ENCODE measurements around the gene ABCD1.
"Not testable (repeated sequence)": the region's sequence is repeated elsewhere in the genome, so short reads cannot be mapped to it uniquely, and the experiment has no call there.

ABCD1 gene

GRCh38 chrX:153742111-153742510 is 17.5 kb downstream of the ABCD1 start:
- ATAC-seq (ENCODE audit: low read depth); H3K36me3 Mint-ChIP-seq: not testable (repeated sequence)

GRCh38 chrX:153742796-153743467 is 18.3 kb downstream of the ABCD1 start:
- H3K4me3 Mint-ChIP-seq; H3K9me3 Mint-ChIP-seq; H3K36me3 Mint-ChIP-seq; H3K27ac Mint-ChIP-seq; H3K27me3 Mint-ChIP-seq; DNase-seq (ENCODE audit: low spot score in 2 of 2); ATAC-seq (ENCODE audit: low read depth): not testable (repeated sequence)
- H3K4me1 Mint-ChIP-seq = peaks cover 11% of the 10 kb centered on the region

More at GRCh38 chrX:153742111-153742510, 17.5 kb downstream of the ABCD1 start:
- H3K4me1 Mint-ChIP-seq = peaks cover 11% of the 10 kb centered on the region
- not testable (repeated sequence) for DNase-seq (ENCODE audit: low spot score in 2 of 2); H3K9me3 Mint-ChIP-seq; H3K27me3 Mint-ChIP-seq; H3K27ac Mint-ChIP-seq; H3K4me3 Mint-ChIP-seq

- not testable (repeated sequence) for H3K27ac Mint-ChIP-seq; H3K4me3 Mint-ChIP-seq; H3K9me3 Mint-ChIP-seq; H3K36me3 Mint-ChIP-seq; H3K27me3 Mint-ChIP-seq; DNase-seq (ENCODE audit: low spot score in 2 of 2); ATAC-seq (ENCODE audit: low read depth)
- H3K4me1 Mint-ChIP-seq = peaks cover 11% of the 10 kb centered on the region
Observed at GRCh38 chrX:153743468-153744209, 19.0 kb downstream of the ABCD1 start.

- H3K27ac Mint-ChIP-seq = no peak overlapping the region
- H3K9me3 Mint-ChIP-seq = no peaks in the 10 kb centered on the region
- H3K4me1 Mint-ChIP-seq = peaks cover 11% of the 10 kb centered on the region
- ATAC-seq (ENCODE audit: low read depth) (no peak), DNase-seq (ENCODE audit: low spot score in 2 of 2) (no peak)
- H3K36me3 Mint-ChIP-seq = no peaks in the 10 kb centered on the region
- H3K27me3 Mint-ChIP-seq = no peaks in the 10 kb centered on the region
- peak overlapping the region; percentile 46 for H3K4me3 Mint-ChIP-seq
Observed at GRCh38 chrX:153744210-153745066, 19.8 kb downstream of the ABCD1 start.

- not testable (repeated sequence) for H3K36me3 Mint-ChIP-seq; H3K27ac Mint-ChIP-seq; H3K9me3 Mint-ChIP-seq; DNase-seq (ENCODE audit: low spot score in 2 of 2); H3K27me3 Mint-ChIP-seq; ATAC-seq (ENCODE audit: low read depth)
- H3K4me1 Mint-ChIP-seq = peaks cover 17% of the 10 kb centered on the region
- H3K4me3 Mint-ChIP-seq = peak overlapping the region; percentile 46
Observed at GRCh38 chrX:153745067-153745433, 20.4 kb downstream of the ABCD1 start.

- no peak for ATAC-seq (ENCODE audit: low read depth)
- H3K4me3 Mint-ChIP-seq = no peak overlapping the region
- H3K27me3 Mint-ChIP-seq = no peaks in the 10 kb centered on the region
Observed at GRCh38 chrX:153746359-153746758, 21.7 kb downstream of the ABCD1 start.

GRCh38 chrX:153746991-153747390 is 22.3 kb downstream of the ABCD1 start:
- H3K36me3 Mint-ChIP-seq; H3K27ac Mint-ChIP-seq; H3K4me3 Mint-ChIP-seq; ATAC-seq (ENCODE audit: low read depth); H3K9me3 Mint-ChIP-seq; DNase-seq (ENCODE audit: low spot score in 2 of 2); H3K27me3 Mint-ChIP-seq: not testable (repeated sequence)
- H3K4me1 Mint-ChIP-seq = peaks cover 14% of the 10 kb centered on the region

More at GRCh38 chrX:153746359-153746758, 21.7 kb downstream of the ABCD1 start:
- no peak for DNase-seq (ENCODE audit: low spot score in 2 of 2)
- Mint-ChIP-seq H3K9me3 (no peaks in the 10 kb centered on the region), H3K36me3 (no peaks in the 10 kb centered on the region), H3K4me1 (peaks cover 14% of the 10 kb centered on the region), H3K27ac (no peak overlapping the region)

GRCh38 chrX:153749017-153749416 is 24.4 kb downstream of the ABCD1 start:
- H3K36me3 Mint-ChIP-seq; H3K27me3 Mint-ChIP-seq; H3K9me3 Mint-ChIP-seq; DNase-seq (ENCODE audit: low spot score in 2 of 2); H3K27ac Mint-ChIP-seq; H3K4me3 Mint-ChIP-seq; ATAC-seq (ENCODE audit: low read depth): not testable (repeated sequence)
- peaks cover 12% of the 10 kb centered on the region for H3K4me1 Mint-ChIP-seq

- no peaks in the 10 kb centered on the region for H3K36me3 Mint-ChIP-seq
- no peak overlapping the region for H3K4me3 Mint-ChIP-seq
- no peak for DNase-seq (ENCODE audit: low spot score in 2 of 2)
- no peak for ATAC-seq (ENCODE audit: low read depth)
- no peaks in the 10 kb centered on the region for H3K9me3 Mint-ChIP-seq
- H3K27ac Mint-ChIP-seq = no peak overlapping the region
- H3K27me3 Mint-ChIP-seq = no peaks in the 10 kb centered on the region
- H3K4me1 Mint-ChIP-seq = peaks cover 7% of the 10 kb centered on the region
Observed at GRCh38 chrX:153750127-153750774, 25.6 kb downstream of the ABCD1 start.

- ATAC-seq (ENCODE audit: low read depth) (no peak), DNase-seq (ENCODE audit: low spot score in 2 of 2) (no peak)
- H3K9me3 Mint-ChIP-seq = no peaks in the 10 kb centered on the region
- no peaks in the 10 kb centered on the region for H3K27me3 Mint-ChIP-seq
- H3K36me3 Mint-ChIP-seq = no peaks in the 10 kb centered on the region
- peaks cover 6% of the 10 kb centered on the region for H3K4me1 Mint-ChIP-seq
- no peak overlapping the region for H3K27ac Mint-ChIP-seq
- no peak overlapping the region for H3K4me3 Mint-ChIP-seq
Observed at GRCh38 chrX:153755136-153755535, 30.5 kb downstream of the ABCD1 start.

- Mint-ChIP-seq H3K4me3 (no peak overlapping the region), H3K4me1 (peaks cover 16% of the 10 kb centered on the region), H3K27me3 (no peaks in the 10 kb centered on the region), H3K9me3 (no peaks in the 10 kb centered on the region), H3K27ac (no peak overlapping the region), H3K36me3 (no peaks in the 10 kb centered on the region)
- ATAC-seq (ENCODE audit: low read depth) = no peak
- DNase-seq (ENCODE audit: low spot score in 2 of 2) = no peak
Observed at GRCh38 chrX:153761863-153762262, 37.2 kb downstream of the ABCD1 start.

GRCh38 chrX:153762626-153763173 is 38.0 kb downstream of the ABCD1 start:
- ATAC-seq (ENCODE audit: low read depth) (no peak), DNase-seq (ENCODE audit: low spot score in 2 of 2) (no peak)
- no peak overlapping the region for H3K27ac Mint-ChIP-seq
- no peaks in the 10 kb centered on the region for H3K36me3 Mint-ChIP-seq
- no peaks in the 10 kb centered on the region for H3K9me3 Mint-ChIP-seq
- H3K4me3 Mint-ChIP-seq = no peak overlapping the region
- H3K4me1 Mint-ChIP-seq = peaks cover 14% of the 10 kb centered on the region
- no peaks in the 10 kb centered on the region for H3K27me3 Mint-ChIP-seq

GRCh38 chrX:153763298-153763932 is 38.8 kb downstream of the ABCD1 start:
- Mint-ChIP-seq H3K27ac (no peak overlapping the region), H3K4me3 (no peak overlapping the region), H3K36me3 (no peaks in the 10 kb centered on the region), H3K9me3 (no peaks in the 10 kb centered on the region), H3K27me3 (no peaks in the 10 kb centered on the region), H3K4me1 (peaks cover 13% of the 10 kb centered on the region)
- ATAC-seq (ENCODE audit: low read depth) = no peak
- DNase-seq (ENCODE audit: low spot score in 2 of 2) = no peak

Data from memory B cell (primary cell).